Stomach (tissue), 4 donors: Measurements from ENCODE around the gene HECW1.

Experiments
- EP300 ChIP-seq: sonication (generic); formaldehyde crosslinking; IDR thresholded peaks from one replicate; pipeline ENCODE4 v1.6.1; 2017; ENCODE audit warnings: antibody characterized with exemption
- POLR2A ChIP-seq, 4 donors: fragments of 450-650 bp; IDR thresholded peaks; one replicate each; pipeline ENCODE4 v1.6.1; 2016; ENCODE audit warnings: antibody characterized with exemption in 4 of 4, control low read depth in 2 of 4, mild to moderate bottlenecking in 1 of 4, moderate library complexity in 1 of 4
- POLR2AphosphoS5 ChIP-seq, 3 donors: sonication (generic); formaldehyde crosslinking; IDR thresholded peaks; one replicate each; pipeline ENCODE4 v1.6.1; 2016; ENCODE audit warnings: antibody characterized with exemption in 3 of 3
- TF ChIP-seq, protein P1 (sequence below), 7 experiments: fragments of 450-650 bp in 4 of 7; fragments of 200-600 bp in 3 of 7; sonication (generic) in 3 of 7; IDR thresholded peaks; one replicate each; pipeline ENCODE4 v1.5.1; 2016 to 2019; ENCODE audit warnings: antibody characterized with exemption in 7 of 7, control low read depth in 2 of 7, mild to moderate bottlenecking in 1 of 7

DNA sequence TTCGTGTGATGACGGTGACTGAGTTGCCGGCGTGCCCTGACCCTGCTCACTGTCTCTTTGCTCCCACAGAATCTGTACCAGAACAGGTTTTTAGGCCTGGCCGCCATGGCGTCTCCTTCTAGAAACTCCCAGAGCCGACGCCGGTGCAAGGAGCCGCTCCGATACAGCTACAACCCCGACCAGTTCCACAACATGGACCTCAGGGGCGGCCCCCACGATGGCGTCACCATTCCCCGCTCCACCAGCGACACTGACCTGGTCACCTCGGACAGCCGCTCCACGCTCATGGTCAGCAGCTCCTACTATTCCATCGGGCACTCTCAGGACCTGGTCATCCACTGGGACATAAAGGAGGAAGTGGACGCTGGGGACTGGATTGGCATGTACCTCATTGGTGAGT, 199.2 kb downstream of the HECW1 start:
- TF ChIP-seq, protein P1, sequence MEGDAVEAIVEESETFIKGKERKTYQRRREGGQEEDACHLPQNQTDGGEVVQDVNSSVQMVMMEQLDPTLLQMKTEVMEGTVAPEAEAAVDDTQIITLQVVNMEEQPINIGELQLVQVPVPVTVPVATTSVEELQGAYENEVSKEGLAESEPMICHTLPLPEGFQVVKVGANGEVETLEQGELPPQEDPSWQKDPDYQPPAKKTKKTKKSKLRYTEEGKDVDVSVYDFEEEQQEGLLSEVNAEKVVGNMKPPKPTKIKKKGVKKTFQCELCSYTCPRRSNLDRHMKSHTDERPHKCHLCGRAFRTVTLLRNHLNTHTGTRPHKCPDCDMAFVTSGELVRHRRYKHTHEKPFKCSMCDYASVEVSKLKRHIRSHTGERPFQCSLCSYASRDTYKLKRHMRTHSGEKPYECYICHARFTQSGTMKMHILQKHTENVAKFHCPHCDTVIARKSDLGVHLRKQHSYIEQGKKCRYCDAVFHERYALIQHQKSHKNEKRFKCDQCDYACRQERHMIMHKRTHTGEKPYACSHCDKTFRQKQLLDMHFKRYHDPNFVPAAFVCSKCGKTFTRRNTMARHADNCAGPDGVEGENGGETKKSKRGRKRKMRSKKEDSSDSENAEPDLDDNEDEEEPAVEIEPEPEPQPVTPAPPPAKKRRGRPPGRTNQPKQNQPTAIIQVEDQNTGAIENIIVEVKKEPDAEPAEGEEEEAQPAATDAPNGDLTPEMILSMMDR (IDR thresholded peaks at IDR 0.05), result no peak
- TF ChIP-seq POLR2AphosphoS5 (IDR thresholded peaks at IDR 0.05) (no peak), POLR2A (IDR thresholded peaks at IDR 0.05) (no peak), EP300 (no peak)
